ENCODE measurements around the gene CADPS.

CADPS gene

DNA sequence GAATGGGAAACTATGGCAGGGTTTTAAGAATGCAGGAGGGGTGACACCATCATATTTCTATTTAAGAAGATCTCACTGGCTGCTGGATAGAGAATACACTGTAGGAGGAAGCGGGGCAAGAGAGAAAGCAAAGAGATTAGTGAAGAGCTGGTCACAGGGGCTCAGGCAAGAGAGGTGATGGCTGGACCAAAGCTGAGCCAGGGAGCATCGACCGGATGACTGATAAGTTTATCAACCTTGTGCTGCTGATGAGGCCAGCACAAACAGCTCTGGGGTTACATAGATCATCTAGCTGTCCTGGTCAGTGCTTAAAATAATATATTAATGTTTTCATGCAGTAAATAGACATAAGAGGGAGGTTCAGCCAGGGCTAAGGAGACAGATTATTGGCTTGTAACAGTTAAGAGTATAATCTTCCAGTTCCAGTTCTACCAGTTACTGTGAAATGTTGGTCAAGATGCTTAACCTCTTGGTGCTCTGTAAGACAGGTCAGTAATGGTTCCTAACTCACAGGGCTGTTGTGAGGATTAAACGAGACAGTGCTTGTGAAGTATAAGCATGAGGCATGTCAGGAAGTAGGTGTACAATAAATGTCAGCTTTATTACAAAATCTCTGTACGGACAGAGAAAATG, 300.8 kb downstream of the CADPS start:
- TF ChIP-seq FOXP2 (optimal IDR thresholded peaks at IDR 0.05; ENCODE audit: borderline replicate concordance, extremely low read depth, extremely low read length, insufficient read depth), result no peak

DNA sequence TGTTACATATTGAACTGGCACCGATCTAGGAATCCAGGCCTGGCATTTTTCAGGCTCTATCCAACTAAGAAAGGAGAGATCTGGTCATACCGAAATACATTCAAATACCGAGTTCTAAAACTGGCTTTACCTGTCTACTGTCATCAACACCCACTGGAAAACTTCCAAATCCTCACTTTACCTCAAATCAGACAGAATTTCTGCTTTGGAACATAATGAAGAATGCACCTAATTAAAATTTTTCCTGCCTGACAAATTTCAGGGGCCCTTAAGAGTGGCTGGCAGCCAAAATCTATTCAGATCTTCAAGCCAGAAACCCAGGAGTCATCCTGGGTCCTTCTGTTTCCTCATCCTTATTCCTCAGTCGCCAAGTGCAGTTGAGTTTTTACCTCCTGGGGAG, 303.3 kb downstream of the CADPS start:
- TF ChIP-seq POLR2AphosphoS5 (IDR thresholded peaks at IDR 0.05; ENCODE audit: low read depth, low read length), result no peak
- TF ChIP-seq, protein P1, sequence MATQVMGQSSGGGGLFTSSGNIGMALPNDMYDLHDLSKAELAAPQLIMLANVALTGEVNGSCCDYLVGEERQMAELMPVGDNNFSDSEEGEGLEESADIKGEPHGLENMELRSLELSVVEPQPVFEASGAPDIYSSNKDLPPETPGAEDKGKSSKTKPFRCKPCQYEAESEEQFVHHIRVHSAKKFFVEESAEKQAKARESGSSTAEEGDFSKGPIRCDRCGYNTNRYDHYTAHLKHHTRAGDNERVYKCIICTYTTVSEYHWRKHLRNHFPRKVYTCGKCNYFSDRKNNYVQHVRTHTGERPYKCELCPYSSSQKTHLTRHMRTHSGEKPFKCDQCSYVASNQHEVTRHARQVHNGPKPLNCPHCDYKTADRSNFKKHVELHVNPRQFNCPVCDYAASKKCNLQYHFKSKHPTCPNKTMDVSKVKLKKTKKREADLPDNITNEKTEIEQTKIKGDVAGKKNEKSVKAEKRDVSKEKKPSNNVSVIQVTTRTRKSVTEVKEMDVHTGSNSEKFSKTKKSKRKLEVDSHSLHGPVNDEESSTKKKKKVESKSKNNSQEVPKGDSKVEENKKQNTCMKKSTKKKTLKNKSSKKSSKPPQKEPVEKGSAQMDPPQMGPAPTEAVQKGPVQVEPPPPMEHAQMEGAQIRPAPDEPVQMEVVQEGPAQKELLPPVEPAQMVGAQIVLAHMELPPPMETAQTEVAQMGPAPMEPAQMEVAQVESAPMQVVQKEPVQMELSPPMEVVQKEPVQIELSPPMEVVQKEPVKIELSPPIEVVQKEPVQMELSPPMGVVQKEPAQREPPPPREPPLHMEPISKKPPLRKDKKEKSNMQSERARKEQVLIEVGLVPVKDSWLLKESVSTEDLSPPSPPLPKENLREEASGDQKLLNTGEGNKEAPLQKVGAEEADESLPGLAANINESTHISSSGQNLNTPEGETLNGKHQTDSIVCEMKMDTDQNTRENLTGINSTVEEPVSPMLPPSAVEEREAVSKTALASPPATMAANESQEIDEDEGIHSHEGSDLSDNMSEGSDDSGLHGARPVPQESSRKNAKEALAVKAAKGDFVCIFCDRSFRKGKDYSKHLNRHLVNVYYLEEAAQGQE (IDR thresholded peaks at IDR 0.05; ENCODE audit: insufficient read depth in 1 of 2, low read depth in 2 of 2, low read length in 2 of 2), result no peak
- no peak for TF ChIP-seq SIN3A (IDR thresholded peaks at IDR 0.05; ENCODE audit: borderline replicate concordance, insufficient read depth, low read length)
- no peak for TF ChIP-seq FOXP2 (optimal IDR thresholded peaks at IDR 0.05; ENCODE audit: borderline replicate concordance, extremely low read depth, extremely low read length, insufficient read depth)
- no peak for TF ChIP-seq TAF1 (IDR thresholded peaks at IDR 0.05; ENCODE audit: borderline replicate concordance, insufficient read depth, low read length)

DNA sequence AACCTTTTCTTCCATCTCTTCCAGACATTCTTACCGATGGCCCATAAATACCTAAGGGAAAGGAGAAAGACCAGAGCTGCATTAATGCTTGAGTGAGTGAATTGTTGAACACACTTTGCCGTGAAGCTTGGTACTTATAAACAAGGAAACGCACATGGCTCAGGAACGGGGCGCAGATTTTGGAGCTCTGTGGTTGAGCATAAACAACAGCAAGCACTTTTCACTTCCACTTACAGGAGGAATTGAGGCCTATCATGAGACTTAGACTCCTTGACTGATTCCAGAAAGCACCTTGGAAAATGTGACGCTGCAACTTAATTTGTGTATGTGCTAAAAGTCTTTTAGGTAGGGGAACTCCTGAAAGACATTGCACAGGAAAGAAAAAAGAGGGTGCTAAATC, 304.3 kb downstream of the CADPS start:
- no peak for TF ChIP-seq POLR2AphosphoS5 (IDR thresholded peaks at IDR 0.05; ENCODE audit: low read depth, low read length)
- TF ChIP-seq, protein P1 (IDR thresholded peaks at IDR 0.05; ENCODE audit: insufficient read depth in 1 of 2, low read depth in 2 of 2, low read length in 2 of 2), result no peak
- no peak for TF ChIP-seq FOXP2 (optimal IDR thresholded peaks at IDR 0.05; ENCODE audit: borderline replicate concordance, extremely low read depth, extremely low read length, insufficient read depth)
- no peak for TF ChIP-seq SIN3A (IDR thresholded peaks at IDR 0.05; ENCODE audit: borderline replicate concordance, insufficient read depth, low read length)
- TF ChIP-seq TAF1 (IDR thresholded peaks at IDR 0.05; ENCODE audit: borderline replicate concordance, insufficient read depth, low read length), result no peak

DNA sequence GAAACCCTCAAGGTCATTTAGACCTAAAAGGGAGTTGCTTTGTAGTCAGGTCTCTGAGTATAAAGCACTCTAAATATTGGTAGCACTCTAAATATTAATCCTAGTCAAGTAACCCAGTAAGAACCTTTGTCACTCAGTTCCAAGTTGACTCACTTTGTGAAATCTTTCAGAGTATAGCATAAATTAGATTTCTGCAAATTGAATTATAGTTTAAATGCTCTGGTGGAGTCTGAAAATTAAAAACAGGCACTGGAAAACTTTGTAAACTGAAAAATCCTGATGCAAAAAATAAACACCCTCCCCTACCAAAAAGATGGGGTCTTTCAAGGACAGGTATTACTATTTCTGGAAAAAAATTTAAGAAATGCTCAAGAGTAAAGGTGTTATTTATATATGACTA, 305.6 kb downstream of the CADPS start:
- TF ChIP-seq TAF1 (IDR thresholded peaks at IDR 0.05; ENCODE audit: borderline replicate concordance, insufficient read depth, low read length), result no peak
- TF ChIP-seq FOXP2 (optimal IDR thresholded peaks at IDR 0.05; ENCODE audit: borderline replicate concordance, extremely low read depth, extremely low read length, insufficient read depth), result no peak
- TF ChIP-seq, protein P1 (IDR thresholded peaks at IDR 0.05; ENCODE audit: insufficient read depth in 1 of 2, low read depth in 2 of 2, low read length in 2 of 2), result no peak
- TF ChIP-seq SIN3A (IDR thresholded peaks at IDR 0.05; ENCODE audit: borderline replicate concordance, insufficient read depth, low read length), result no peak
- no peak for TF ChIP-seq POLR2AphosphoS5 (IDR thresholded peaks at IDR 0.05; ENCODE audit: low read depth, low read length)

DNA sequence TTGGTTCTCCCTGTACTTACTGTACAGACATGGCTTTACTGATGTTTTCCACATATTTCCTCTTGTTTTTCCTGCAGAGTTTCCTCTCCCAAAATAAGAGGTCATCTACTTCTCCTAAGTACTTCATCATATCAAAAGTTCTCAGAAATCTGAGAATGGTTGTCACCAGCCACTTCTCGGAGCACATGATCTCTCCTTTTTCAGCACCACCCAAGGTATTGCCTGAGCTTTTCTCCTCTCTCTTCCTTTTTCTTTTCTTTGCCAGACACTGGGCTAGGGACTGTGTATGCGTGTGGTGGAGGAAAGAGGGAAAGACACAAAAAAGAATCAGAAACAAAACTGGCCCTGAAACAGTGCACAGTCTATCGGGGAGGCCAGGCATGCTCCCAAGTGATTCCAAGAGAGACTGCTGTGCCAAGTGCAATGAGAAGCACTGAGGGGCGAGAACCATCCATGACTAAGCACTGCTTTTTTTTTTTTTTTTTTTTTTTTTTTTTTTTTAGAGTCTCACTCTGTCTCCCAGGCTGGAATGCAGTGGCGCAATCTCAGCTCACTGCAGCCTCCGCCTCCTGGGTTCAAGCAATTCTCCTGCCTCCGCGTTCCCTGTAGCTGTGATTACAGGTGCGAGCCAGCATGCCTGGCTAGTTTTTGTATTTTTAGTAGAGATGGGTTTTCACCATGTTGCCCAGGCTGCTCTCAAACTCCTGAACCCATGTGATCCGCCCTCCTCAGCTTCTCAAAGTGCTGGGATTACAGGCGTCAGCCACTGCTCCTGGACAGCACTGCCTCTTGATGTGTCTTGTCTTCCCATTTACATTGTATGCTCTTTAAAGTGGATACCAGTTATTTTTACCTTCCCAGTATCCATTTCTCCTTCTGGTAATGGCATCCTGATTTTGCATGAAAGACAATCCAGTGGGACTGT, 307.9 kb downstream of the CADPS start:
- TF ChIP-seq POLR2AphosphoS5 (IDR thresholded peaks at IDR 0.05; ENCODE audit: low read depth, low read length) (no peak), TAF1 (IDR thresholded peaks at IDR 0.05; ENCODE audit: borderline replicate concordance, insufficient read depth, low read length) (no peak), SIN3A (IDR thresholded peaks at IDR 0.05; ENCODE audit: borderline replicate concordance, insufficient read depth, low read length) (no peak), FOXP2 (optimal IDR thresholded peaks at IDR 0.05; ENCODE audit: borderline replicate concordance, extremely low read depth, extremely low read length, insufficient read depth) (no peak)
- TF ChIP-seq, protein P1 (IDR thresholded peaks at IDR 0.05; ENCODE audit: insufficient read depth in 1 of 2, low read depth in 2 of 2, low read length in 2 of 2), result no peak

All from PFSK-1 (cell line).